H1 (cell line): ENCODE measurements around the gene MAP3K14. TPM values are rescaled to one million over a fixed set of nuclear protein-coding genes. Genes with fewer than 3 reads are reported as not detected.

Experiments
- CTCF ChIA-PET: fragments of 300-600 bp; sonication (Branson Sonifier 250); formaldehyde crosslinking; loops from one replicate; lab custom pipeline; 2021; ENCODE audit not compliant: partially characterized antibody; lab: Charles Lee
- POLR2A ChIA-PET: fragments of 300-600 bp; sonication (Branson Sonifier 250); formaldehyde crosslinking; loops from one replicate; lab custom pipeline; 2021; ENCODE audit warnings: inconsistent platforms; ENCODE audit not compliant: partially characterized antibody; lab: Charles Lee
- DNase-seq, 2 experiments: peaks; one replicate each; pipeline versions ENCODE4 v3.0.0 to v3.0.0-alpha.2; 2010 to 2022; ENCODE audit warnings: low spot score in 2 of 2, low read depth in 1 of 2, mixed read lengths in 1 of 2
- FAIRE-seq: peaks from 2 replicates; lab custom pipeline; 2011; peaks lifted over from hg19 to GRCh38; lab: Jason Lieb, UNC
- H2AFZ ChIP-seq: 2 replicates; pipeline ENCODE4 v1.8.1; 2012; ENCODE audit warnings: low read length, inconsistent platforms
- H2AK5ac ChIP-seq: 2 replicates; pipeline ENCODE4 v1.6.1; 2013; ENCODE audit warnings: low read depth, low read length
- H2BK120ac ChIP-seq: replicated peaks from 2 replicates; pipeline ENCODE3; 2013; ENCODE audit warnings: low read depth, low read length, inconsistent platforms
- H2BK12ac ChIP-seq: 2 replicates; pipeline ENCODE4 v1.6.1; 2013; ENCODE audit warnings: low read depth, low read length
- H2BK15ac ChIP-seq: 2 replicates; pipeline ENCODE4 v1.6.1; 2013; ENCODE audit warnings: low read length
- H2BK20ac ChIP-seq: 2 replicates; pipeline ENCODE4 v1.6.1; 2013; ENCODE audit warnings: low read length
- H2BK5ac ChIP-seq: 2 replicates; pipeline ENCODE4 v1.6.1; 2013; ENCODE audit warnings: low read depth, low read length
- H3K14ac ChIP-seq: 2 replicates; pipeline ENCODE4 v1.6.1; 2013; ENCODE audit warnings: inconsistent platforms; ENCODE audit not compliant: insufficient read length
- H3K18ac ChIP-seq: 2 replicates; pipeline ENCODE4 v1.6.1; 2013; ENCODE audit warnings: low read length; ENCODE audit errors: extremely low read depth
- H3K23ac ChIP-seq: 2 replicates; pipeline ENCODE4 v1.6.1; 2013; ENCODE audit warnings: inconsistent platforms; ENCODE audit not compliant: insufficient read length
- H3K23me2 ChIP-seq: 2 replicates; pipeline ENCODE4 v1.6.1; 2013; ENCODE audit warnings: low read depth, low read length
- H3K27ac ChIP-seq: 2 replicates; pipeline ENCODE4 v1.6.1; 2011; ENCODE audit warnings: low read depth, low read length, inconsistent platforms
- H3K27me3 ChIP-seq, 4 experiments: replicated peaks in 1 of 4; 1 replicate in 1 of 4; 2 replicates in 3 of 4; pipeline versions ENCODE4 v1.6.1 to v1.8.1; 2011 to 2013; ENCODE audit warnings: low read length in 3 of 4, mild to moderate bottlenecking in 3 of 4, inconsistent platforms in 2 of 4, mixed read lengths in 2 of 4, moderate library complexity in 1 of 4; ENCODE audit not compliant: control insufficient read depth in 3 of 4, insufficient read depth in 3 of 4; ENCODE audit errors: extremely low read depth in 1 of 4
- H3K36me3 ChIP-seq, 4 experiments: 2 replicates each; pipeline versions ENCODE4 v1.6.1 to v1.8.1; 2011 to 2013; ENCODE audit warnings: mild to moderate bottlenecking in 4 of 4, low read length in 3 of 4, moderate library complexity in 2 of 4, control low read depth in 1 of 4, inconsistent platforms in 1 of 4; ENCODE audit not compliant: insufficient read depth in 4 of 4, control insufficient read depth in 2 of 4
- H3K4ac ChIP-seq: replicated peaks from 2 replicates; pipeline ENCODE3; 2013; ENCODE audit warnings: low read length, low read depth, mixed read lengths, inconsistent platforms; ENCODE audit not compliant: insufficient read length
- H3K4me1 ChIP-seq, 4 experiments: replicated peaks in 1 of 4; 1 replicate in 1 of 4; 2 replicates in 3 of 4; pipeline versions ENCODE4 v1.6.1 to v1.8.1; 2011 to 2013; ENCODE audit warnings: low read length in 3 of 4, inconsistent platforms in 2 of 4, mixed read lengths in 1 of 4; ENCODE audit not compliant: insufficient read depth in 4 of 4, control insufficient read depth in 3 of 4
- H3K4me2 ChIP-seq, 2 experiments: 2 replicates each; pipeline versions ENCODE4 v1.6.1 to v1.8.1; 2011 to 2013; ENCODE audit warnings: low read depth in 2 of 2, low read length in 2 of 2, control low read depth in 1 of 2, inconsistent platforms in 1 of 2, mild to moderate bottlenecking in 1 of 2; ENCODE audit not compliant: insufficient read depth in 1 of 2
- H3K4me3 ChIP-seq, 4 experiments: fragments of 200-600, 300-600 bp in 1 of 4; sonication (generic), shearing (Covaris generic), sonication (Bioruptor Twin) in 1 of 4; 2 replicates each; pipeline versions ENCODE4 v1.5.1 to v1.8.1; 2011 to 2016; ENCODE audit warnings: low read length in 4 of 4, low read depth in 3 of 4, control low read depth in 2 of 4, inconsistent platforms in 2 of 4, mild to moderate bottlenecking in 2 of 4, mixed read lengths in 1 of 4, moderate library complexity in 1 of 4; ENCODE audit not compliant: insufficient read depth in 2 of 4; ENCODE audit errors: extremely low read depth in 1 of 4
- H3K56ac ChIP-seq: replicated peaks from 2 replicates; pipeline ENCODE3; 2013; ENCODE audit warnings: low read depth, mild to moderate bottlenecking, mixed read lengths, low read length, inconsistent platforms; ENCODE audit not compliant: insufficient read length
- H3K79me1 ChIP-seq: 2 replicates; pipeline ENCODE4 v1.6.1; 2013; ENCODE audit warnings: low read depth, low read length, control low read depth
- H3K79me2 ChIP-seq, 2 experiments: 2 replicates each; pipeline versions ENCODE4 v1.6.1 to v1.8.1; 2012 to 2013; ENCODE audit warnings: low read length in 2 of 2, mild to moderate bottlenecking in 2 of 2, inconsistent platforms in 1 of 2; ENCODE audit not compliant: insufficient read depth in 2 of 2, control insufficient read depth in 1 of 2
- H3K9ac ChIP-seq, 4 experiments: replicated peaks in 1 of 4; 1 replicate in 1 of 4; 2 replicates in 3 of 4; pipeline versions ENCODE4 v1.6.1 to v1.8.1; 2011 to 2013; ENCODE audit warnings: low read depth in 3 of 4, low read length in 3 of 4, control low read depth in 2 of 4, mild to moderate bottlenecking in 2 of 4, moderate library complexity in 2 of 4, inconsistent platforms in 1 of 4; ENCODE audit errors: extremely low read depth in 1 of 4
- H3K9me3 ChIP-seq, 2 experiments: 2 replicates each; pipeline versions ENCODE4 v1.6.1 to v1.8.1; 2012 to 2013; ENCODE audit warnings: mild to moderate bottlenecking in 2 of 2, moderate library complexity in 2 of 2, control low read depth in 1 of 2, inconsistent platforms in 1 of 2, low read depth in 1 of 2, low read length in 1 of 2, mixed read lengths in 1 of 2; ENCODE audit not compliant: insufficient read depth in 2 of 2
- H4K20me1 ChIP-seq, 2 experiments: replicated peaks in 1 of 2; 2 replicates each; pipeline versions ENCODE3 to v1.8.1; 2011 to 2013; ENCODE audit warnings: inconsistent platforms in 2 of 2, low read length in 2 of 2, mild to moderate bottlenecking in 1 of 2; ENCODE audit not compliant: insufficient read depth in 2 of 2, control insufficient read depth in 1 of 2
- H4K5ac ChIP-seq: 2 replicates; pipeline ENCODE4 v1.6.1; 2013; ENCODE audit warnings: low read length, low read depth, mixed read lengths, inconsistent platforms; ENCODE audit not compliant: insufficient read length
- H4K8ac ChIP-seq: 2 replicates; pipeline ENCODE4 v1.8.0; 2013; ENCODE audit warnings: mild to moderate bottlenecking, moderate library complexity, low read length, inconsistent platforms; ENCODE audit not compliant: insufficient read depth; ENCODE audit errors: extremely low read depth
- H4K91ac ChIP-seq: replicated peaks from 2 replicates; pipeline ENCODE3; 2013; ENCODE audit warnings: low read length, mixed read lengths, inconsistent platforms; ENCODE audit not compliant: insufficient read length
- BCL11A ChIP-seq, 2 experiments: IDR thresholded peaks; one replicate each; pipeline ENCODE4 v1.6.1; 2011; ENCODE audit warnings: low read depth in 2 of 2, low read length in 2 of 2, mild to moderate bottlenecking in 2 of 2
- CTCF ChIP-seq, 3 experiments: IDR thresholded peaks; 1 replicate in 2 of 3; 2 replicates in 1 of 3; pipeline versions ENCODE4 v1.5.1 to v1.6.1; 2011; ENCODE audit warnings: low read length in 3 of 3, mild to moderate bottlenecking in 3 of 3, inconsistent platforms in 2 of 3, low read depth in 1 of 3, moderate library complexity in 1 of 3; ENCODE audit not compliant: insufficient read depth in 1 of 3; ENCODE audit errors: control extremely low read depth in 1 of 3
- EGR1 ChIP-seq: IDR thresholded peaks from 2 replicates; pipeline ENCODE4 v1.6.1; 2011; ENCODE audit warnings: low read depth, low read length, borderline replicate concordance
- EZH2 ChIP-seq: fragments of 200-600 bp; sonication (generic); IDR thresholded peaks from 2 replicates; pipeline ENCODE4 v1.7.1; 2012; ENCODE audit warnings: low read depth, mild to moderate bottlenecking, moderate library complexity, low read length, inconsistent platforms; ENCODE audit not compliant: severe bottlenecking
- GABPA ChIP-seq: IDR thresholded peaks from 2 replicates; pipeline ENCODE4 v1.6.1; 2011; ENCODE audit warnings: mild to moderate bottlenecking, low read length, moderate library complexity, borderline replicate concordance; ENCODE audit not compliant: insufficient read depth
- JUND ChIP-seq: IDR thresholded peaks from 2 replicates; pipeline ENCODE4 v1.6.1; 2011; ENCODE audit warnings: mild to moderate bottlenecking, improper control_type of control experiment, low read length
- PHF8 ChIP-seq: fragments of 200-600 bp; sonication (generic); conservative IDR thresholded peaks from 2 replicates; pipeline ENCODE4 v1.7.1; 2012; ENCODE audit warnings: low read depth, mild to moderate bottlenecking, inconsistent platforms, low read length, moderate library complexity
- SP2 ChIP-seq: IDR thresholded peaks from 2 replicates; pipeline ENCODE4 v1.6.1; 2012; ENCODE audit warnings: mild to moderate bottlenecking, low read length, inconsistent platforms
- WGBS, 2 experiments: shearing (Covaris generic) in 1 of 2; methylation state at CpG; one replicate each; pipeline versions ENCODE4 v1.1.6 to v1.1.7; 2013 to 2015; ENCODE audit warnings: low lambda C conversion rate in 2 of 2, mixed read lengths in 2 of 2, inconsistent platforms in 1 of 2, low coverage in 1 of 2, missing lambda C conversion rate in 1 of 2; ENCODE audit not compliant: insufficient replicate concordance in 2 of 2, insufficient coverage in 1 of 2, insufficient read length in 1 of 2; ENCODE audit errors: extremely low coverage in 1 of 2, missing lambda C conversion rate in 1 of 2; 5-methylcytosine and 5-hydroxymethylcytosine counted together
- polyA plus RNA-seq, 7 experiments: library from polyadenylated mRNA; depleted of rRNA in 3 of 7; stranded (reverse) in 5 of 7; unstranded in 2 of 7; fragments of >200 nt in 5 of 7; fragments of 200-250 nt in 2 of 7; gene quantifications; 1 replicate in 5 of 7; 2 replicates in 1 of 7; 4 replicates in 1 of 7; pipeline versions ENCODE4 v1.2.1 to v1.2.3, GENCODE V29; 2011 to 2013; ENCODE audit warnings: missing spikeins in 2 of 7, mixed read lengths in 2 of 7
- total RNA-seq: library from RNA; stranded (reverse); fragmentation: NEBNext Ultra II Directional; extraction: Animal tissue kit (Norgen Biotek cat#: 25700); gene quantifications from 2 replicates; pipeline ENCODE4 v1.2.1, GENCODE V29; 2021

Gene MAP3K14
- total and polyA plus RNA-seq, 2 of the 8 experiments (the other 6 are each of a cell fraction or from before 2014, with no cell fraction given), result 5.2 to 6.1 TPM

GRCh38 chr17:45282683-45283644 lies 33.9 kb downstream of the MAP3K14 start:
- Histone ChIP-seq H3K9ac (no peak overlapping the region), H3K4me2 (no peak overlapping the region)
- POLR2A ChIA-PET, result interaction anchor here (0.8 to 1.7 kb wide), 2 partner anchors 81 to 134 kb away, joined by 3 to 4 read pairs; partner anchors contain the start of gene HEXIM1
- no peak for TF ChIP-seq PHF8
- no peak for TF ChIP-seq EZH2
- no peak for TF ChIP-seq JUND
- TF ChIP-seq GABPA, result no peak
- no peak for TF ChIP-seq SP2
- no peak for TF ChIP-seq CTCF (IDR thresholded peaks at IDR 0.05; ENCODE audit: control extremely low read depth in 1 of 3, insufficient read depth in 1 of 3, low read depth in 1 of 3, low read length in 3 of 3)
- TF ChIP-seq EGR1, result no peak
- no peak for TF ChIP-seq BCL11A (IDR thresholded peaks at IDR 0.05; ENCODE audit: low read depth in 2 of 2, low read length in 2 of 2)

More at GRCh38 chr17:45282683-45283644, 33.9 kb downstream of the MAP3K14 start:
- Histone ChIP-seq H4K8ac (no peak overlapping the region; the same call in 1 of the 2 replicates), H2AK5ac (peak overlapping the region; percentile 40; the same call in 1 of the 2 replicates), H3K27me3 (no peaks in the 10 kb centered on the region), H4K5ac (no peak overlapping the region), H3K79me1 (no peaks in the 10 kb centered on the region), H3K79me2 (no peaks in the 10 kb centered on the region), H2BK12ac (no peak overlapping the region), H3K23me2 (no peaks in the 10 kb centered on the region), H2BK20ac (no peak overlapping the region), H3K14ac (no peak overlapping the region), H3K56ac (no peak overlapping the region), H2AFZ (no peak overlapping the region), H3K4me1 (no peaks in the 10 kb centered on the region), H3K18ac (no peak overlapping the region), H4K91ac (no peak overlapping the region), H3K36me3 (peaks cover 0 to 14% (median 8%) of the 10 kb centered on the region in 4 experiments; a peak in 3 of 8 replicates), H2BK15ac (no peak overlapping the region), H3K23ac (no peak overlapping the region), H2BK120ac (no peak overlapping the region), H2BK5ac (peak overlapping the region; percentile 49; the same call in 1 of the 2 replicates), H3K27ac (no peak overlapping the region), H3K4ac (no peak overlapping the region), H4K20me1 (no peaks in the 10 kb centered on the region), H3K4me3 (no peak overlapping the region), H3K9me3 (no peaks in the 10 kb centered on the region)
- CTCF ChIA-PET, result interaction anchor here (0.9 to 29.1 kb wide), 17 partner anchors 9 to 147 kb away, joined by 3 to 579 read pairs (median 5); partner anchors contain the start of genes ACBD4, HEXIM1 and MAP3K14
- DNase-seq (no peak), FAIRE-seq (no peak)
- 89% methylated on average over 20 of the region's 21 CpGs; no CpG with 5 or more reads in 1 of the 2 experiments for WGBS, 2 experiments
